Measurements from ENCODE around the gene FOXA3.

FOXA3 gene

DNA sequence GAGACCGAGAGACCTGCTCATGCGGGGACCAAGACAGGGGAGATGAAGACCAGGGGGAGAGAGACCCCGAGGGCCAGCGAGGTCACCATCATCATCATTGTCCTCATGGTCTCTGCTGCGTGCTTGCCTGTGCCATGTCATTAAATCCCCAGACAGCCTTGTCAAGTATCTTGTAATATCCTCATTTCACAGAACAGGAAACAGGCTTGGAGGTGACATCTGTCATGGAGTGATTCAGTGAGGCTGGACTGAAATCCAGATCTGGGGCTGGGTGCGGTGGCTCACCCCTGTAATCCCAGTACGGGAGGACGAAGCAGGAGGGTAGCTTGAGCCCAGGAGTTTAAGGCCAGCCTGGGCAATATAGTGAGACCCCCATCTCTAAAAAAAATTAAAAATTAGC, 56.3 kb downstream of the FOXA3 start:
- Histone ChIP-seq H3K4me1 (ENCODE audit: control extremely low read depth in 1 of 4, control insufficient read depth in 4 of 4, insufficient read depth in 4 of 4, low read length in 3 of 4) (peaks cover 0 to 3% (median 0%) of the 10 kb centered on the region in 4 experiments), H3K9me3 (ENCODE audit: control extremely low read depth in 1 of 5, control insufficient read depth in 4 of 5, insufficient read depth in 2 of 5, low read depth in 1 of 5, low read length in 4 of 5) (no peaks in the 10 kb centered on the region), H3K27me3 (replicated peaks in 2 of 5; ENCODE audit: control insufficient read depth in 4 of 5, insufficient read depth in 5 of 5, low read length in 4 of 5) (peaks cover 0 to 36% (median 11%) of the 10 kb centered on the region in 5 experiments), H3K27ac (ENCODE audit: insufficient read depth in 1 of 2, low read depth in 1 of 2, low read length in 2 of 2, poor library complexity in 1 of 2, severe bottlenecking in 2 of 2) (no peak overlapping the region), H3K4me3 (ENCODE audit: control insufficient read depth in 1 of 7, extremely low read depth in 1 of 7, insufficient read depth in 4 of 7, low read depth in 2 of 7, low read length in 6 of 7) (no peak overlapping the region), H3K36me3 (ENCODE audit: control insufficient read depth in 4 of 4, insufficient read depth in 4 of 4, low read length in 3 of 4) (no peaks in the 10 kb centered on the region)
- ChIA-PET CTCF (interaction anchor here (1.9 kb wide), 1 partner anchor 12 kb away, joined by 7 read pairs; no protein-coding TSS in a partner anchor), POLR2A (no interaction called here)
- 78% methylated on average over 3 of the region's 8 CpGs for WGBS (ENCODE audit: insufficient coverage)
- peak in 2 of 3 donors; percentile 53 to 65 for DNase-seq

DNA sequence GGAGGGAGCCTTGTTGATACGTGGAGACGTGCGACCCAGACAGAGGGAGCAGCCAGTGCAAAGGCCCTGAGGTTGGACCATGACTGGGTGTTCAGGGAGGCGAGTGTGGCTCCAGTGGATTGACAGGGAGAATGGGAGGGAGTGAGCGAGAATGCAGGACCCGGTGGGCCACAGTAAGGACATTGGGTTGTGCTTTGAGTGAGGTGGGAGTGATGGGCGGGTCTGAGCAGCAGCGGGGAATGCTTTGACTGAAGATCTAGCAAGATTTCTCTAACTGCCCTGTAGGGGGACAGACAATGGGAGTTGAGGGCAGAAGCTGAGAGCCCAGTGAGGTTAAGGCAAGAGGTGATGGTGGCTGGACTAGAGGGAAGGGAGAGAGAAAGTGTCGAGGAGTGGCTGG, 58.2 kb downstream of the FOXA3 start:
- Histone ChIP-seq H3K9me3 (ENCODE audit: control extremely low read depth in 1 of 5, control insufficient read depth in 4 of 5, insufficient read depth in 2 of 5, low read depth in 1 of 5, low read length in 4 of 5) (no peaks in the 10 kb centered on the region), H3K4me3 (ENCODE audit: control insufficient read depth in 1 of 7, extremely low read depth in 1 of 7, insufficient read depth in 4 of 7, low read depth in 2 of 7, low read length in 6 of 7) (no peak overlapping the region), H3K36me3 (ENCODE audit: control insufficient read depth in 4 of 4, insufficient read depth in 4 of 4, low read length in 3 of 4) (no peaks in the 10 kb centered on the region), H3K27me3 (replicated peaks in 2 of 5; ENCODE audit: control insufficient read depth in 4 of 5, insufficient read depth in 5 of 5, low read length in 4 of 5) (peaks cover 0 to 25% (median 13%) of the 10 kb centered on the region in 5 experiments), H3K4me1 (ENCODE audit: control extremely low read depth in 1 of 4, control insufficient read depth in 4 of 4, insufficient read depth in 4 of 4, low read length in 3 of 4) (peaks cover 0 to 3% (median 0%) of the 10 kb centered on the region in 4 experiments), H3K27ac (ENCODE audit: insufficient read depth in 1 of 2, low read depth in 1 of 2, low read length in 2 of 2, poor library complexity in 1 of 2, severe bottlenecking in 2 of 2) (no peak overlapping the region)
- DNase-seq = peak; percentile 11 to 31 (median 27)
- ChIA-PET CTCF (no interaction called here), POLR2A (no interaction called here)
- WGBS (ENCODE audit: insufficient coverage) = 81% methylated on average over 8 of the region's 9 CpGs
